Measurements from ENCODE around the gene COX4I1. TPM values are rescaled to one million over a fixed set of nuclear protein-coding genes. Genes with fewer than 3 reads are reported as not detected.

Gene COX4I1
- total RNA-seq, 2 experiments from 2014 or later = 461 to 486 TPM

GRCh38 chr16:85856585-85856984 is 57.1 kb downstream of the COX4I1 start:
- no peaks in the 10 kb centered on the region for H3K4me1 Mint-ChIP-seq
- H3K27ac Mint-ChIP-seq = no peak overlapping the region
- ChIA-PET POLR2A (no interaction called here), CTCF (interaction anchor here (1.0 kb wide), 1 partner anchor 10 kb away, joined by 3 read pairs; no protein-coding TSS in a partner anchor)
- DNase-seq = no peak
- H3K27me3 Mint-ChIP-seq = peaks cover 4% of the 10 kb centered on the region
- no peaks in the 10 kb centered on the region for H3K36me3 Mint-ChIP-seq (ENCODE audit: low read depth)
- H3K9me3 Mint-ChIP-seq = no peaks in the 10 kb centered on the region
- no peak overlapping the region for H3K4me3 Mint-ChIP-seq

Other genes starting within 250 kb of the COX4I1 start
- 10 to 100 TPM; 25.7 to 27.3 TPM for gene GSE1, start 186.4 kb upstream of the COX4I1 start, total RNA-seq
- gene GINS2, start 110.7 kb upstream of the COX4I1 start, total RNA-seq = 10 to 100 TPM; 49.3 to 50.0 TPM
- 1 to 10 TPM; 1.6 to 1.7 TPM for gene C16orf74, start 48.6 kb upstream of the COX4I1 start, total RNA-seq
- gene EMC8, start 151 bp upstream of the COX4I1 start, total RNA-seq = 10 to 100 TPM; 24.0 to 27.6 TPM
- 10 to 100 TPM; 11.6 to 14.7 TPM for gene IRF8, start 99.5 kb downstream of the COX4I1 start, total RNA-seq